HepG2 (cell line): ENCODE measurements around the gene DCLK1. TPM values are rescaled to one million over a fixed set of nuclear protein-coding genes. Genes with fewer than 3 reads are reported as not detected.

Experiments used
- ATAC-seq: fragments of 200-7000 bp; cut with Tn5 transposase; 3 replicates; pipeline ENCODE4 v1.9.1; 2020; ENCODE audit warnings: mild to moderate bottlenecking, moderate library complexity
- BruUV-seq: library from RNA; stranded (reverse); fragments of 400-500 nt; replicated peaks from 2 replicates; lab custom pipeline; 2021; lab: Mats Ljungman, UMichigan
- CTCF ChIA-PET: fragments of 300-600 bp; formaldehyde crosslinking; extraction: SDS; loops from one replicate; lab custom pipeline; 2021; ENCODE audit warnings: low total read pairs, inconsistent platforms, low intra/inter-chr PET ratio; lab: Yijun Ruan, JAX
- POLR2A ChIA-PET: fragments of 350-600 bp; sonication (Branson Sonifier 250); formaldehyde crosslinking; loops from one replicate; lab custom pipeline; 2020; ENCODE audit warnings: antibody characterized with exemption, inconsistent platforms; lab: Yijun Ruan, JAX
- DNase-seq: peaks from one replicate; pipeline ENCODE4 v3.0.0-alpha.2; 2015; ENCODE audit warnings: low spot score
- FAIRE-seq: peaks from 3 replicates; lab custom pipeline; 2011; peaks lifted over from hg19 to GRCh38; lab: Jason Lieb, UNC
- H2AFZ ChIP-seq: one replicate; pipeline ENCODE4 v1.6.1; 2011; ENCODE audit warnings: low read length, inconsistent platforms
- H3K27ac ChIP-seq: fragments of 300-600 bp; 3 replicates; pipeline ENCODE4 v1.8.0; 2011; ENCODE audit warnings: mixed run types, mild to moderate bottlenecking, mixed read lengths, low read length, inconsistent platforms; ENCODE audit not compliant: insufficient read depth; ENCODE audit errors: extremely low read length
- H3K27me3 ChIP-seq, 2 experiments: fragments of 200-600 bp in 1 of 2; 2 replicates in 1 of 2; 3 replicates in 1 of 2; pipeline versions ENCODE4 v1.6.0 to v1.8.0; 2011; ENCODE audit warnings: low read length in 2 of 2, mild to moderate bottlenecking in 2 of 2, moderate library complexity in 2 of 2, inconsistent platforms in 1 of 2; ENCODE audit not compliant: insufficient read depth in 2 of 2, control insufficient read depth in 1 of 2
- H3K36me3 ChIP-seq, 2 experiments: fragments of 200-600 bp in 1 of 2; replicated peaks in 1 of 2; 2 replicates in 1 of 2; 3 replicates in 1 of 2; pipeline versions ENCODE4 v1.5.1 to v1.8.0; 2011; ENCODE audit warnings: low read length in 2 of 2, inconsistent platforms in 1 of 2; ENCODE audit not compliant: insufficient read depth in 2 of 2, control insufficient read depth in 1 of 2
- H3K4me1 ChIP-seq: 2 replicates; pipeline ENCODE4 v1.5.1; 2012; ENCODE audit warnings: low read length, inconsistent platforms; ENCODE audit not compliant: insufficient read depth
- H3K4me2 ChIP-seq: 2 replicates; pipeline ENCODE4 v1.6.0; 2011; ENCODE audit warnings: low read depth, low read length, inconsistent platforms
- H3K4me3 ChIP-seq, 3 experiments: fragments of 200-600 bp in 1 of 3; sonication (generic), shearing (Covaris generic) in 1 of 3; replicated peaks in 1 of 3; 2 replicates each; pipeline ENCODE4 v1.5.1; 2011 to 2016; ENCODE audit warnings: low read length in 3 of 3, inconsistent platforms in 2 of 3, low read depth in 2 of 3, mild to moderate bottlenecking in 2 of 3, control low read depth in 1 of 3, mixed read lengths in 1 of 3; ENCODE audit not compliant: insufficient read depth in 1 of 3
- H3K79me2 ChIP-seq: one replicate; pipeline ENCODE4 v1.6.1; 2011; ENCODE audit warnings: low read length, inconsistent platforms; ENCODE audit not compliant: insufficient read depth
- H3K9ac ChIP-seq: 2 replicates; pipeline ENCODE4 v1.6.0; 2011; ENCODE audit warnings: mild to moderate bottlenecking, low read depth, low read length, inconsistent platforms; ENCODE audit not compliant: insufficient read depth
- H3K9me3 ChIP-seq: 2 replicates; pipeline ENCODE4 v1.5.1; 2012; ENCODE audit warnings: mild to moderate bottlenecking, low read length
- H4K20me1 ChIP-seq: 2 replicates; pipeline ENCODE4 v1.6.0; 2011; ENCODE audit warnings: inconsistent platforms, mild to moderate bottlenecking, low read length, moderate library complexity; ENCODE audit not compliant: insufficient read depth
- CREB1 ChIP-seq, 2 experiments: fragments of 450-650 bp in 1 of 2; IDR thresholded peaks; 2 replicates each; pipeline ENCODE4 v1.6.1; 2016 to 2017; ENCODE audit warnings: control low read depth in 1 of 2, mild to moderate bottlenecking in 1 of 2, missing compliant biosample characterization in 1 of 2, missing genetic modification characterization in 1 of 2
- DBP ChIP-seq: sonication (generic); formaldehyde crosslinking; IDR thresholded peaks from 2 replicates; pipeline ENCODE4 v1.4.0; 2020; ENCODE audit warnings: missing genetic modification reagents; ENCODE audit errors: not compliant biosample characterization
- HNF4A ChIP-seq: sonication (generic); formaldehyde crosslinking; IDR thresholded peaks from 2 replicates; pipeline ENCODE4 v1.4.0; 2020; ENCODE audit warnings: missing genetic modification reagents
- PATZ1 ChIP-seq: sonication (generic); formaldehyde crosslinking; IDR thresholded peaks from 2 replicates; pipeline ENCODE4 v1.4.0; 2020; ENCODE audit warnings: missing genetic modification reagents
- PLSCR1 ChIP-seq: sonication (generic); formaldehyde crosslinking; IDR thresholded peaks from 2 replicates; pipeline ENCODE4 v1.5.0; 2020; ENCODE audit warnings: missing genetic modification reagents, mild to moderate bottlenecking, borderline replicate concordance
- STAT6 ChIP-seq: sonication (generic); formaldehyde crosslinking; IDR thresholded peaks from 2 replicates; pipeline ENCODE4 v1.4.0; 2020; ENCODE audit warnings: missing genetic modification reagents, mild to moderate bottlenecking, borderline replicate concordance
- ZHX1 ChIP-seq: sonication (generic); formaldehyde crosslinking; IDR thresholded peaks from 2 replicates; pipeline ENCODE4 v1.8.1; 2022; ENCODE audit warnings: low read depth, mild to moderate bottlenecking, missing genetic modification reagents
- ZKSCAN5 ChIP-seq: sonication (generic); formaldehyde crosslinking; IDR thresholded peaks from 2 replicates; pipeline ENCODE4 v1.5.1; 2020; ENCODE audit warnings: mild to moderate bottlenecking, missing genetic modification reagents
- ZMAT3 ChIP-seq: sonication (generic); formaldehyde crosslinking; conservative IDR thresholded peaks from 2 replicates; pipeline ENCODE4 v1.7.0; 2021; ENCODE audit warnings: missing genetic modification reagents
- ZNF235 ChIP-seq: sonication (generic); formaldehyde crosslinking; IDR thresholded peaks from 2 replicates; pipeline ENCODE4 v1.8.1; 2023; ENCODE audit warnings: mild to moderate bottlenecking, missing genetic modification reagents, borderline replicate concordance
- ZNF383 ChIP-seq: sonication (generic); formaldehyde crosslinking; IDR thresholded peaks from 2 replicates; pipeline ENCODE4 v1.4.0; 2020; ENCODE audit warnings: missing genetic modification reagents, mild to moderate bottlenecking, borderline replicate concordance
- ZNF496 ChIP-seq: sonication (generic); formaldehyde crosslinking; IDR thresholded peaks from 2 replicates; pipeline ENCODE4 v1.8.1; 2023; ENCODE audit warnings: mild to moderate bottlenecking, moderate library complexity, missing genetic modification reagents; ENCODE audit not compliant: insufficient replicate concordance
- ZNF530 ChIP-seq: sonication (generic); formaldehyde crosslinking; IDR thresholded peaks from 2 replicates; pipeline ENCODE4 v1.5.0; 2020; ENCODE audit warnings: low read depth, mild to moderate bottlenecking, missing genetic modification reagents
- ZNF761 ChIP-seq: sonication (generic); formaldehyde crosslinking; conservative IDR thresholded peaks from 2 replicates; pipeline ENCODE4 v1.4.0; 2020; ENCODE audit warnings: mild to moderate bottlenecking, missing genetic modification reagents
- ZNF841 ChIP-seq: sonication (generic); formaldehyde crosslinking; IDR thresholded peaks from 2 replicates; pipeline ENCODE4 v1.8.1; 2023; ENCODE audit warnings: missing genetic modification reagents, borderline replicate concordance
- ZSCAN22 ChIP-seq: sonication (generic); formaldehyde crosslinking; IDR thresholded peaks from 2 replicates; pipeline ENCODE4 v1.4.0; 2020; ENCODE audit warnings: mild to moderate bottlenecking, missing genetic modification reagents
- in situ Hi-C: cut with HindIII; loops from 2 replicates; pipeline ENCODE4 v1.10.0; 2017; ENCODE audit warnings: low pct_unique_long_range_greater_than_20kb; ENCODE audit not compliant: extremely low pct_ligation_motif_present
- intact Hi-C: fragments of 100-400 bp; cut with micrococcal nuclease; formaldehyde crosslinking; loops from one replicate; pipeline ENCODE4 v1.10.0; 2022; ENCODE audit not compliant: unreplicated experiment
- polyA plus RNA-seq, 8 experiments: library from polyadenylated mRNA; depleted of rRNA in 3 of 8; stranded (reverse) in 7 of 8; unstranded in 1 of 8; fragments of >200 nt; fragmentation: Illumina TruSeq in 4 of 8; extraction: Trizol in 4 of 8; gene quantifications; 2 replicates each; pipeline versions ENCODE4 v1.2.1 to v1.2.3, GENCODE V29; 2011 to 2016; ENCODE audit warnings: low read depth in 4 of 8, missing spikeins in 1 of 8, mixed read lengths in 1 of 8; ENCODE audit not compliant: insufficient read depth in 1 of 8
- total RNA-seq, 5 experiments: library from RNA; depleted of rRNA; stranded (reverse); fragments of >200 nt; fragmentation: Illumina TruSeq; extraction: Trizol; gene quantifications; 2 replicates each; pipeline ENCODE4 v1.2.3, GENCODE V29; 2016; ENCODE audit warnings: low read depth in 1 of 5

Gene DCLK1
- total and polyA plus RNA-seq, 2 of the 13 experiments (the other 11 are each of a cell fraction or from before 2014, with no cell fraction given) = not detected

- no peak for ATAC-seq
- no peak overlapping the region for H3K4me2 ChIP-seq
- CTCF ChIA-PET = no interaction called here
- no peak overlapping the region for H3K9ac ChIP-seq
- peaks cover 9% of the 10 kb centered on the region; the same call in 1 of the 2 replicates for H3K4me1 ChIP-seq
- no peak for DNase-seq
- in situ Hi-C loops = no loop called here
- POLR2A ChIA-PET = no interaction called here
- intact Hi-C loops = no loop called here
- no peaks in the 10 kb centered on the region for H3K27me3 ChIP-seq
- H2AFZ ChIP-seq = no peak overlapping the region
- no peak overlapping the region for H3K4me3 ChIP-seq
- no TSS peak for BruUV-seq
- no peak overlapping the region for H3K27ac ChIP-seq
- H3K79me2 ChIP-seq = no peaks in the 10 kb centered on the region
- no peak for FAIRE-seq
- no peaks in the 10 kb centered on the region for H3K36me3 ChIP-seq
- H3K9me3 ChIP-seq = peaks cover 6% of the 10 kb centered on the region; the same call in 1 of the 2 replicates
- no peaks in the 10 kb centered on the region for H4K20me1 ChIP-seq
- TF ChIP-seq PLSCR1 (CRISPR knock-in tag) = no peak
- no peak for TF ChIP-seq ZNF235 (CRISPR knock-in tag)
- no peak for TF ChIP-seq ZNF496 (CRISPR knock-in tag)
- TF ChIP-seq CREB1 (IDR thresholded peaks at IDR 0.05) = no peak
- no peak for TF ChIP-seq CREB1 (CRISPR knock-in tag; IDR thresholded peaks at IDR 0.05)
- TF ChIP-seq ZSCAN22 (CRISPR knock-in tag) = no peak
- TF ChIP-seq ZNF841 = no peak
- TF ChIP-seq DBP (CRISPR knock-in tag) = no peak
- no peak for TF ChIP-seq STAT6 (CRISPR knock-in tag)
- TF ChIP-seq ZNF383 (CRISPR knock-in tag) = no peak
- TF ChIP-seq ZNF761 (CRISPR knock-in tag) = no peak
- TF ChIP-seq ZKSCAN5 (CRISPR knock-in tag) = no peak
- no peak for TF ChIP-seq PATZ1 (CRISPR knock-in tag)
- no peak for TF ChIP-seq ZNF530 (CRISPR knock-in tag)
- TF ChIP-seq ZMAT3 = no peak
- TF ChIP-seq HNF4A (CRISPR knock-in tag) = no peak
- no peak for TF ChIP-seq ZHX1 (CRISPR knock-in tag)
Measured at GRCh38 chr13:35961002-35961401, 170.2 kb downstream of the DCLK1 start.
